Upper lobe of left lung (tissue), 6 donors: ENCODE measurements around the gene TMEM132D. TPM values are rescaled to one million over a fixed set of nuclear protein-coding genes. Genes with fewer than 3 reads are reported as not detected.

Experiments used
- ATAC-seq, 2 donors: fragments of 200-7000 bp; cut with Tn5 transposase; one replicate each; pipeline ENCODE4 v1.9.1; 2022; ENCODE audit warnings: mild to moderate bottlenecking in 2 of 2, moderate library complexity in 2 of 2; ENCODE audit not compliant: low FRiP score in 2 of 2
- DNase-seq, 2 donors: peaks; one replicate each; pipeline ENCODE4 v3.0.0-alpha.2; 2019 to 2020
- H3K27ac ChIP-seq, 4 donors: fragments of 200-600 bp; sonication (generic); one replicate each; pipeline ENCODE4 v1.5.1; 2016 to 2019
- H3K27me3 ChIP-seq, 4 donors: fragments of 200-600 bp; sonication (generic); one replicate each; pipeline ENCODE4 v1.5.1; 2017 to 2019
- H3K36me3 ChIP-seq, 4 donors: fragments of 200-600 bp; sonication (generic); one replicate each; pipeline ENCODE4 v1.5.1; 2016 to 2019
- H3K4me1 ChIP-seq, 4 donors: fragments of 200-600 bp; sonication (generic); one replicate each; pipeline ENCODE4 v1.5.1; 2018 to 2019
- H3K4me3 ChIP-seq, 4 donors: fragments of 200-600 bp; sonication (generic); one replicate each; pipeline ENCODE4 v1.5.1; 2017 to 2019; ENCODE audit warnings: mild to moderate bottlenecking in 2 of 4, moderate library complexity in 1 of 4
- H3K9me3 ChIP-seq, 4 donors: fragments of 200-600 bp; sonication (generic); one replicate each; pipeline ENCODE4 v1.5.1; 2018 to 2019
- EP300 ChIP-seq, 4 donors: sonication (generic); formaldehyde crosslinking; IDR thresholded peaks; one replicate each; pipeline ENCODE4 v1.5.1; 2017; ENCODE audit warnings: antibody characterized with exemption in 4 of 4, control low read depth in 2 of 4
- POLR2A ChIP-seq, 4 donors: fragments of 450-650 bp; IDR thresholded peaks; one replicate each; pipeline ENCODE4 v1.5.1; 2016 to 2017; ENCODE audit warnings: antibody characterized with exemption in 4 of 4, mild to moderate bottlenecking in 2 of 4
- POLR2AphosphoS5 ChIP-seq, 2 donors: sonication (generic); formaldehyde crosslinking; IDR thresholded peaks; one replicate each; pipeline ENCODE4 v1.5.1; 2017; ENCODE audit warnings: antibody characterized with exemption in 2 of 2
- WGBS, 2 donors: methylation state at CpG; one replicate each; pipeline ENCODE4 v1.1.5; 2017 to 2018; 5-methylcytosine and 5-hydroxymethylcytosine counted together
- total RNA-seq, 6 donors: library from RNA; depleted of rRNA in 4 of 6; stranded (reverse); fragments of >200 nt in 4 of 6; gene quantifications; one replicate each; pipeline versions ENCODE4 v1.1.0 to v1.2.1, GENCODE V29; 2016 to 2021
- TF ChIP-seq, protein P1 (sequence below), 6 experiments: fragments of 450-650 bp in 4 of 6; fragments of 200-600 bp in 2 of 6; sonication (generic) in 2 of 6; IDR thresholded peaks; one replicate each; pipeline ENCODE4 v1.5.1; 2016 to 2019; ENCODE audit warnings: antibody characterized with exemption in 6 of 6
- donor health status: DM: no; HTN: no; CAD: no; lungs with moderate emphysema.
- donor health status: DM: no; HTN: yes; CAD: no; lungs with severe emphysema.

TMEM132D gene
- total RNA-seq, 6 donors from 2014 or later = 0.30 to 1.0 (median 0.79) TPM; not detected in 1

DNA sequence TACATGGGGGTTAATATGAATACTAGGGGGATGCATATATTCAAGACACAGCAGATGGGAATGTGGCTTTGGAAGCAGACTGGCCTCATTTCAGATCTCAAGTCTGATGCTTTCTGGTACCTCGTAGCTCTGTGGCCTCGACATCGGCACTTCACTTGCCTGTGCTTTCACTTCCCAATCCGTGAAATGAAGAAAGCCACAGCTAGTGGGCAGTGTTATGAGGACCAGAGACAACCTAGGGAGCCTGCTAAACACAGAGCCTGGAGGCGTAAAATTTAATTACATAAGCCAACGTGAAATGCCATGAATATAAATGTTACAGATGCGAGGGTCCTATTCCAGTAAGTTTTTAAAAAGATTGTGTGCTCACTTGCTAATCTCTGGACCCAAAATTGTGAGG, 286.0 kb downstream of the TMEM132D start:
- Histone ChIP-seq H3K27me3 (no peaks in the 10 kb centered on the region), H3K36me3 (no peaks in the 10 kb centered on the region), H3K9me3 (no peaks in the 10 kb centered on the region), H3K4me3 (no peak overlapping the region), H3K27ac (no peak overlapping the region), H3K4me1 (no peaks in the 10 kb centered on the region)
- no peak for ATAC-seq
- WGBS, 2 donors = 83 to 85% methylated on average over 7 of the region's 7 CpGs
- TF ChIP-seq, protein P1, sequence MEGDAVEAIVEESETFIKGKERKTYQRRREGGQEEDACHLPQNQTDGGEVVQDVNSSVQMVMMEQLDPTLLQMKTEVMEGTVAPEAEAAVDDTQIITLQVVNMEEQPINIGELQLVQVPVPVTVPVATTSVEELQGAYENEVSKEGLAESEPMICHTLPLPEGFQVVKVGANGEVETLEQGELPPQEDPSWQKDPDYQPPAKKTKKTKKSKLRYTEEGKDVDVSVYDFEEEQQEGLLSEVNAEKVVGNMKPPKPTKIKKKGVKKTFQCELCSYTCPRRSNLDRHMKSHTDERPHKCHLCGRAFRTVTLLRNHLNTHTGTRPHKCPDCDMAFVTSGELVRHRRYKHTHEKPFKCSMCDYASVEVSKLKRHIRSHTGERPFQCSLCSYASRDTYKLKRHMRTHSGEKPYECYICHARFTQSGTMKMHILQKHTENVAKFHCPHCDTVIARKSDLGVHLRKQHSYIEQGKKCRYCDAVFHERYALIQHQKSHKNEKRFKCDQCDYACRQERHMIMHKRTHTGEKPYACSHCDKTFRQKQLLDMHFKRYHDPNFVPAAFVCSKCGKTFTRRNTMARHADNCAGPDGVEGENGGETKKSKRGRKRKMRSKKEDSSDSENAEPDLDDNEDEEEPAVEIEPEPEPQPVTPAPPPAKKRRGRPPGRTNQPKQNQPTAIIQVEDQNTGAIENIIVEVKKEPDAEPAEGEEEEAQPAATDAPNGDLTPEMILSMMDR (IDR thresholded peaks at IDR 0.05) = no peak
- no peak for TF ChIP-seq POLR2A (IDR thresholded peaks at IDR 0.05)
- TF ChIP-seq EP300 (IDR thresholded peaks at IDR 0.05) = no peak
- no peak for TF ChIP-seq POLR2AphosphoS5 (IDR thresholded peaks at IDR 0.05)
- DNase-seq = no peak

GRCh38 chr12:129615001-129615400, 288.8 kb downstream of the TMEM132D start:
- Histone ChIP-seq H3K27me3 (no peaks in the 10 kb centered on the region), H3K4me3 (no peak overlapping the region), H3K4me1 (no peaks in the 10 kb centered on the region), H3K36me3 (no peaks in the 10 kb centered on the region), H3K9me3 (no peaks in the 10 kb centered on the region), H3K27ac (no peak overlapping the region)
- ATAC-seq (peak in 1 of 2 donors; percentile 66), DNase-seq (no peak)
- WGBS, 2 donors = 84 to 89% methylated on average over 5 of the region's 5 CpGs
- no peak for TF ChIP-seq POLR2A (IDR thresholded peaks at IDR 0.05)
- TF ChIP-seq EP300 (IDR thresholded peaks at IDR 0.05) = no peak
- TF ChIP-seq, protein P1 (IDR thresholded peaks at IDR 0.05) = no peak
- TF ChIP-seq POLR2AphosphoS5 (IDR thresholded peaks at IDR 0.05) = no peak

- Histone ChIP-seq H3K9me3 (no peaks in the 10 kb centered on the region), H3K4me1 (no peaks in the 10 kb centered on the region), H3K27ac (no peak overlapping the region), H3K27me3 (no peaks in the 10 kb centered on the region), H3K4me3 (no peak overlapping the region), H3K36me3 (no peaks in the 10 kb centered on the region)
- TF ChIP-seq POLR2AphosphoS5 (IDR thresholded peaks at IDR 0.05) (no peak), POLR2A (IDR thresholded peaks at IDR 0.05) (no peak), EP300 (IDR thresholded peaks at IDR 0.05) (no peak)
- TF ChIP-seq, protein P1 (IDR thresholded peaks at IDR 0.05) = no peak
- WGBS, 2 donors = 72 to 77% methylated on average over 9 of the region's 9 CpGs
- DNase-seq (no peak), ATAC-seq (peak in 1 of 2 donors; percentile 78)
Observed at GRCh38 chr12:129614221-129614885, 289.5 kb downstream of the TMEM132D start.

DNA sequence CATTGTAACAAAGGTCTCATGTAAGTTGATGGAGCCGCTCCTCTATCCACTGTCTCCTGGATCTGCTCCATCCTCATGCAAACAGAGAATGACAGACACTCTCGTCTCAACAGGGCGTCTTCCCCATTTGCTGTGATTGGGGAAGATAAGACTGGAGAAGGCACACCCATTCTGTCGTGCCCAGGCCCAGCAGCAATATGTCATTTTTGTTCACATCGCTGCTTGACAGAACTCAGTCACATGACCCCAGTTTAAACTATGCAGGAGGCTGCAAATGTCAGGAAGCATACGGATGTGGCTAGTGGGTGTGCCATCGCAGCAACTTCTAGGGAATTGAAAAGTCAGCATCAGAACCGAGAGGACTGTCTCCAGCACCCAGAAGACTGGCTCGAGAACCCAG, 290.5 kb downstream of the TMEM132D start:
- ATAC-seq = no peak
- no peak overlapping the region for H3K4me3 ChIP-seq
- no peaks in the 10 kb centered on the region for H3K9me3 ChIP-seq
- WGBS, 2 donors = 47 to 67% methylated on average over 9 of the region's 9 CpGs
- no peaks in the 10 kb centered on the region for H3K36me3 ChIP-seq
- TF ChIP-seq, protein P1 (IDR thresholded peaks at IDR 0.05) = no peak
- TF ChIP-seq POLR2A (IDR thresholded peaks at IDR 0.05) (no peak), EP300 (IDR thresholded peaks at IDR 0.05) (no peak), POLR2AphosphoS5 (IDR thresholded peaks at IDR 0.05) (no peak)
- no peaks in the 10 kb centered on the region for H3K4me1 ChIP-seq
- no peak overlapping the region for H3K27ac ChIP-seq
- DNase-seq = no peak
- H3K27me3 ChIP-seq = no peaks in the 10 kb centered on the region

GRCh38 chr12:129610601-129611120, 293.2 kb downstream of the TMEM132D start:
- ATAC-seq (no peak), DNase-seq (no peak)
- TF ChIP-seq POLR2A (IDR thresholded peaks at IDR 0.05) (no peak), POLR2AphosphoS5 (IDR thresholded peaks at IDR 0.05) (no peak), EP300 (IDR thresholded peaks at IDR 0.05) (no peak)
- TF ChIP-seq, protein P1 (IDR thresholded peaks at IDR 0.05) = no peak
- Histone ChIP-seq H3K4me3 (no peak overlapping the region), H3K27ac (no peak overlapping the region), H3K36me3 (no peaks in the 10 kb centered on the region), H3K4me1 (peaks cover 0 to 7% (median 2%) of the 10 kb centered on the region in 4 donors), H3K27me3 (no peaks in the 10 kb centered on the region), H3K9me3 (no peaks in the 10 kb centered on the region)
- 71 to 78% methylated on average over 5 of the region's 5 CpGs for WGBS, 2 donors
